Tibial nerve (tissue), 4 donors: ENCODE measurements around the gene LRSAM1. TPM values are rescaled to one million over a fixed set of nuclear protein-coding genes. Genes with fewer than 3 reads are reported as not detected.

Experiments used
- DNase-seq, 2 donors: peaks; one replicate each; pipeline ENCODE4 v3.0.0-alpha.2; 2019; ENCODE audit warnings: low spot score in 2 of 2
- H3K27ac ChIP-seq, 4 donors: fragments of 200-600 bp; sonication (generic) in 3 of 4; one replicate each; pipeline ENCODE4 v1.5.1; 2017 to 2019; ENCODE audit warnings: mild to moderate bottlenecking in 1 of 4
- H3K27me3 ChIP-seq, 2 donors: fragments of 200-600 bp; sonication (generic) in 1 of 2; one replicate each; pipeline versions ENCODE4 v1.5.1 to v1.6.0; 2017 to 2019
- H3K36me3 ChIP-seq, 3 donors: fragments of 200-600 bp; sonication (generic); one replicate each; pipeline ENCODE4 v1.5.1; 2018 to 2019
- H3K4me1 ChIP-seq, 4 donors: fragments of 200-600 bp; sonication (generic) in 3 of 4; one replicate each; pipeline ENCODE4 v1.5.1; 2017 to 2019
- H3K4me3 ChIP-seq, 4 donors: fragments of 200-600 bp; sonication (generic) in 3 of 4; one replicate each; pipeline ENCODE4 v1.5.1; 2017 to 2019; ENCODE audit warnings: mild to moderate bottlenecking in 1 of 4, moderate library complexity in 1 of 4
- H3K9me3 ChIP-seq, 4 donors: fragments of 200-600 bp; sonication (generic) in 3 of 4; one replicate each; pipeline ENCODE4 v1.5.1; 2017 to 2019
- CTCF ChIP-seq, 5 experiments: fragments of 200-600 bp in 3 of 5; fragments of 450-650 bp in 2 of 5; sonication (generic) in 3 of 5; IDR thresholded peaks; one replicate each; pipeline ENCODE4 v1.5.1; 2016 to 2019; ENCODE audit warnings: antibody characterized with exemption in 5 of 5, mild to moderate bottlenecking in 3 of 5, moderate library complexity in 2 of 5
- EP300 ChIP-seq, 2 donors: sonication (generic); formaldehyde crosslinking; IDR thresholded peaks; one replicate each; pipeline ENCODE4 v1.6.1; 2017; ENCODE audit warnings: antibody characterized with exemption in 2 of 2, mild to moderate bottlenecking in 1 of 2
- POLR2A ChIP-seq, 2 donors: fragments of 450-650 bp; IDR thresholded peaks; one replicate each; pipeline ENCODE4 v1.6.1; 2017; ENCODE audit warnings: antibody characterized with exemption in 2 of 2, mild to moderate bottlenecking in 2 of 2, moderate library complexity in 2 of 2
- WGBS, 2 donors: methylation state at CpG; one replicate each; pipeline ENCODE4 v1.1.5; 2018; 5-methylcytosine and 5-hydroxymethylcytosine counted together
- total RNA-seq, 4 donors: library from RNA; depleted of rRNA; stranded (reverse); fragments of >200 nt; gene quantifications; one replicate each; pipeline ENCODE4 v1.1.0, GENCODE V29; 2016

Gene LRSAM1
- total RNA-seq, 4 donors from 2014 or later = 18.8 to 44.1 (median 28.3) TPM

- H3K4me1 ChIP-seq = peaks cover 0 to 15% (median 0%) of the 10 kb centered on the region in 4 donors
- H3K27ac ChIP-seq = no peak overlapping the region
- H3K27me3 ChIP-seq = no peaks in the 10 kb centered on the region
- no peaks in the 10 kb centered on the region for H3K9me3 ChIP-seq
- DNase-seq = no peak
- no peak overlapping the region for H3K4me3 ChIP-seq
- TF ChIP-seq CTCF (IDR thresholded peaks at IDR 0.05) (no peak), POLR2A (IDR thresholded peaks at IDR 0.05) (no peak), EP300 (IDR thresholded peaks at IDR 0.05) (no peak)
- H3K36me3 ChIP-seq = peaks cover 0 to 3% (median 0%) of the 10 kb centered on the region in 3 donors
- 78 to 90% methylated on average over 1 of the region's 1 CpG for WGBS, 2 donors
Measured at GRCh38 chr9:127415657-127416056, 35.7 kb upstream of the LRSAM1 start.

GRCh38 chr9:127417131-127418036, 33.9 kb upstream of the LRSAM1 start:
- H3K36me3 ChIP-seq = peaks cover 0 to 3% (median 0%) of the 10 kb centered on the region in 3 donors
- H3K4me1 ChIP-seq = peaks cover 0 to 28% (median 3%) of the 10 kb centered on the region in 4 donors
- no peaks in the 10 kb centered on the region for H3K9me3 ChIP-seq
- DNase-seq = no peak
- TF ChIP-seq CTCF (IDR thresholded peaks at IDR 0.05) = no peak
- TF ChIP-seq EP300 (IDR thresholded peaks at IDR 0.05) = no peak
- TF ChIP-seq POLR2A (IDR thresholded peaks at IDR 0.05) = no peak
- whole genome bisulfite sequencing, 2 donors = 61 to 69% methylated on average over 15 of the region's 15 CpGs
- H3K27ac ChIP-seq = no peak overlapping the region
- H3K4me3 ChIP-seq = no peak overlapping the region
- no peaks in the 10 kb centered on the region for H3K27me3 ChIP-seq

GRCh38 chr9:127418037-127418471, 33.3 kb upstream of the LRSAM1 start:
- no peak for TF ChIP-seq POLR2A (IDR thresholded peaks at IDR 0.05)
- no peak for TF ChIP-seq CTCF (IDR thresholded peaks at IDR 0.05)
- TF ChIP-seq EP300 (IDR thresholded peaks at IDR 0.05) = no peak
- H3K4me3 ChIP-seq = no peak overlapping the region
- H3K36me3 ChIP-seq = peaks cover 0 to 3% (median 0%) of the 10 kb centered on the region in 3 donors
- no peaks in the 10 kb centered on the region for H3K27me3 ChIP-seq
- H3K9me3 ChIP-seq = no peaks in the 10 kb centered on the region
- H3K4me1 ChIP-seq = peaks cover 0 to 35% (median 10%) of the 10 kb centered on the region in 4 donors
- 52 to 55% methylated on average over 10 of the region's 12 CpGs for WGBS, 2 donors
- no peak overlapping the region for H3K27ac ChIP-seq
- DNase-seq = no peak

- H3K36me3 ChIP-seq = peaks cover 0 to 3% (median 0%) of the 10 kb centered on the region in 3 donors
- DNase-seq = no peak
- TF ChIP-seq EP300 (IDR thresholded peaks at IDR 0.05) (no peak), POLR2A (IDR thresholded peaks at IDR 0.05) (no peak), CTCF (IDR thresholded peaks at IDR 0.05) (no peak)
- H3K9me3 ChIP-seq = no peaks in the 10 kb centered on the region
- H3K27ac ChIP-seq = no peak overlapping the region
- peaks cover 0 to 39% (median 15%) of the 10 kb centered on the region in 4 donors for H3K4me1 ChIP-seq
- 73 to 78% methylated on average over 6 of the region's 6 CpGs for WGBS, 2 donors
- H3K27me3 ChIP-seq = no peaks in the 10 kb centered on the region
- no peak overlapping the region for H3K4me3 ChIP-seq
Measured at GRCh38 chr9:127419348-127419747, 32.0 kb upstream of the LRSAM1 start.

- Histone ChIP-seq H3K4me1 (peaks cover 0 to 53% (median 23%) of the 10 kb centered on the region in 4 donors), H3K36me3 (peaks cover 0 to 3% (median 0%) of the 10 kb centered on the region in 3 donors), H3K4me3 (no peak overlapping the region), H3K9me3 (no peaks in the 10 kb centered on the region), H3K27me3 (no peaks in the 10 kb centered on the region), H3K27ac (no peak overlapping the region)
- WGBS, 2 donors = 83 to 85% methylated on average over 7 of the region's 7 CpGs
- DNase-seq = no peak
- TF ChIP-seq EP300 (IDR thresholded peaks at IDR 0.05) (no peak), CTCF (IDR thresholded peaks at IDR 0.05) (no peak), POLR2A (IDR thresholded peaks at IDR 0.05) (no peak)
Measured at GRCh38 chr9:127421057-127421456, 30.3 kb upstream of the LRSAM1 start.
